RWPE1 (cell line): ENCODE measurements around the gene VPS13D.
"Not testable (repeated sequence)": the region's sequence is repeated elsewhere in the genome, so short reads cannot be mapped to it uniquely, and the experiment has no call there.

Source experiments
- CTCF ChIA-PET: fragments of 350-600 bp; sonication (Branson Sonifier 250); formaldehyde crosslinking; extraction: SDS; loops from one replicate; lab custom pipeline; 2021; lab: Yijun Ruan, JAX
- POLR2A ChIA-PET: fragments of 400-600 bp; formaldehyde crosslinking; extraction: SDS; loops from one replicate; lab custom pipeline; 2020; ENCODE audit warnings: antibody characterized with exemption; ENCODE audit not compliant: low non-redundant PET; lab: Yijun Ruan, JAX
- DNase-seq: peaks from one replicate; pipeline ENCODE4 v3.0.0; 2012; ENCODE audit warnings: low spot score
- H3K27ac ChIP-seq: fragments of 450-650 bp; 2 replicates; pipeline ENCODE4 v1.5.1; 2017
- CTCF ChIP-seq: fragments of 450-650 bp; conservative IDR thresholded peaks from 2 replicates; pipeline ENCODE4 v1.5.1; 2017; ENCODE audit warnings: low read depth, mild to moderate bottlenecking

The VPS13D gene

GRCh38 chr1:12530462-12531178 lies 300.8 kb downstream of the VPS13D start:
- TF ChIP-seq CTCF, result no peak
- ChIA-PET CTCF (interaction anchor here (0.5 kb wide), 1 partner anchor 10 kb away, joined by 3 read pairs; no protein-coding TSS in a partner anchor), POLR2A (no interaction called here)
- no peak for DNase-seq
- H3K27ac ChIP-seq, result no peak overlapping the region

- TF ChIP-seq CTCF, result no peak
- no peak overlapping the region for H3K27ac ChIP-seq
- POLR2A ChIA-PET, result no interaction called here
- CTCF ChIA-PET, result interaction anchor here (0.5 to 0.7 kb wide), 2 partner anchors 11 to 514 kb away, joined by 3 to 4 read pairs; no protein-coding TSS in a partner anchor
- no peak for DNase-seq
These were observed 301.3 kb downstream of the VPS13D start for GRCh38 chr1:12531179-12531499.

DNA sequence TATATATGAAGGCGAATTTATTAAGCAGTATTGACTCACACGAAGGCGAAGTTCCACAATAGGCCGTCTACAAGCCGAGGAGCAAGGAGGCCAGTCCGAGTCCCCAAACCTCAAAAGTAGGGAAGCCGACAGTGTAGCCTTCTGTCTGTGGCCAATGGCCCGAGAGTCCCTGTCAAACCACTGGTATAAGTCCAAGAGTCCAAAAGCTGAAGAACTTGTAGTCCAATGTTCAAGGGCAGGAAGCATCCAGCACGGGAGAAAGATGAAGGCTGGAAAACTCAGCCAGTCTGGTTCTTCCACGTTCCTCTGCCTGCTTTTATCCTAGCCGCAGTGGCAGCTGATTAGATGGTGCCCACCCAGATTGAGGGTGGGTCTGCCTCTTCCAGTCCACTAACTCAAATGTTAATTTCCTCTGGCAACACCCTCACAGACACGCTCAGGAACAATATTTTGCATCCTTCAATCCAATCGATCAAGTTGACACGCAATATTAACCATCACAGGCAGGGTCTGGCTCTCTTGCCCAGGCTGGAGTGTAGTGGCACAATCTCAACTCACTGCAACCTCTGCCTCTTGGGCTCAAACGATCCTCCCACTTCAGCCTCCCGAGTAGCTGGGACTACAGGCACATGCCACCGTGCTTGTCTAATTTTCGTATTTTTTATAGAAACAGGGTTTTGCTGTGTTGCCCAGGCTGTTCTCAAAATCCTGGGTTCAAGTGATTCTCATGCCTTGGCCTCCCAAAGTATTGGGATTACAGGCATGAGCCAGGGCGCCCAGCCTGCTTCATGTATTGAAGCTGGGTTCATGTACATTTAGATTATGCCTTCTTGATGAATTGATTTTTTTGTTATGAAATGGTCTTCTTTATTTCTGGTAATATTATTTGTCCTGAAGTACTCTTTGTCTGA lies 302.8 kb downstream of the VPS13D start:
- no peak overlapping the region for H3K27ac ChIP-seq
- ChIA-PET CTCF (no interaction called here), POLR2A (no interaction called here)
- no peak for DNase-seq
- no peak for TF ChIP-seq CTCF

- no peak overlapping the region for H3K27ac ChIP-seq
- no peak for DNase-seq
- ChIA-PET POLR2A (no interaction called here), CTCF (interaction anchor here (0.5 kb wide), 1 partner anchor 471 kb away, joined by 4 read pairs; no protein-coding TSS in a partner anchor)
- no peak for TF ChIP-seq CTCF
These were observed 306.3 kb downstream of the VPS13D start for GRCh38 chr1:12536023-12536639.

DNA sequence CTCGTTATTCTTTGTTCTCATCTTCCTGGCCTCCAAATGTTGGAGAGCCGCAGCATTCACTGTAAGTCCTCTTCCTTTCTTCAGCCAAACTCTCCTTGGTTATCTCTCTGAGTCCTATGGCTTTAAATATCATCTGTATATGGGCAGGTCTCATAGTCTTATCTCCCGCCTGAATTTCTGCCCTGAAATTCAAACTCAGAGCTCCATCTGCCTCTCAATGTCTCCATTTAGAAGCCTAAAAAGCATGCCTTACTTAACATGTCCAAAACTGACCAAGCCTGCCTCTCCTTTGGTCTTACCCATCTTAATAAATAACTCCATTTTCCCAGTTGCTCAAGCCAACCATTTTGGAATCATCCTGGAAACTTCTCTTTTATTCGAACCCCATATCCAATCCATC lies 307.5 kb downstream of the VPS13D start:
- CTCF ChIA-PET, result no interaction called here
- H3K27ac ChIP-seq, result no peak overlapping the region
- no peak for TF ChIP-seq CTCF
- no peak for DNase-seq
- POLR2A ChIA-PET, result no interaction called here

DNA sequence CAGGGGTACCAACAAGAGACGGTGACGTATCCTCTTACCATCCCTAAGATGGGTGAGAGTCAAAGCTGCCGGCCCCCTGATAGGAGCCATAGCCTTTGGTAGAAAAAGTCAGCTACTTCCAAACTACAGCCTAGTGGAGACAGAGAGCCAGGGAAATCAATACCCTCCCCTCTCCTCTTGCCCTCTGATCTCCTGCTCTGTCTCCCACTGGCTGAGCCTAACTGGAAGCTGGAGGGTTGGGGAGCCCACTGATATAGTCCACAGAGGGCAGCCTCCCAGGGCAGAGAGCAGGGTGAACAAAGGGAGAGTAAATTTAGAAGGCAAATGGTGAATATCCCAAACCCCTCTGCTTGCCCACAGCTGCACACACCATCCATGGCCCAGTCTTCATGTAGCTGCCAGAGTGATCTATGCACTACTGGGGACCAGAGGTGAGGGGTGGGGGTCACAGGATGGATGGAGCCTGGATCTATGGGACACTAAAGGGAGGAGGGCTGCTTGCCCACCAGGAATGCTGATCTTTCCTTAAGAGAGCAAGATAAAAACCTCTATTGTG lies 308.2 kb downstream of the VPS13D start:
- DNase-seq, result no peak
- H3K27ac ChIP-seq, result no peak overlapping the region
- POLR2A ChIA-PET, result no interaction called here
- no peak for TF ChIP-seq CTCF
- CTCF ChIA-PET, result interaction anchor here (0.5 to 0.7 kb wide), 2 partner anchors 29 to 103 kb away, joined by 4 to 5 read pairs; no protein-coding TSS in a partner anchor

- H3K27ac ChIP-seq, CTCF ChIA-PET, DNase-seq: not testable (repeated sequence)
- POLR2A ChIA-PET, result interaction anchor here (0.6 kb wide), 1 partner anchor 21 kb away, joined by 10 read pairs; no protein-coding TSS in a partner anchor
These were observed 308.7 kb downstream of the VPS13D start for GRCh38 chr1:12538536-12538935.
